HG03280 (cell line): ENCODE data around the gene NEURL4.

Source experiments
- ATAC-seq: cut with Tn5 transposase; IDR thresholded peaks from one replicate; pipeline ENCODE4 v1.9.1; 2021; ENCODE audit warnings: mild to moderate bottlenecking, moderate library complexity; ENCODE audit not compliant: unreplicated experiment

NEURL4 gene

DNA sequence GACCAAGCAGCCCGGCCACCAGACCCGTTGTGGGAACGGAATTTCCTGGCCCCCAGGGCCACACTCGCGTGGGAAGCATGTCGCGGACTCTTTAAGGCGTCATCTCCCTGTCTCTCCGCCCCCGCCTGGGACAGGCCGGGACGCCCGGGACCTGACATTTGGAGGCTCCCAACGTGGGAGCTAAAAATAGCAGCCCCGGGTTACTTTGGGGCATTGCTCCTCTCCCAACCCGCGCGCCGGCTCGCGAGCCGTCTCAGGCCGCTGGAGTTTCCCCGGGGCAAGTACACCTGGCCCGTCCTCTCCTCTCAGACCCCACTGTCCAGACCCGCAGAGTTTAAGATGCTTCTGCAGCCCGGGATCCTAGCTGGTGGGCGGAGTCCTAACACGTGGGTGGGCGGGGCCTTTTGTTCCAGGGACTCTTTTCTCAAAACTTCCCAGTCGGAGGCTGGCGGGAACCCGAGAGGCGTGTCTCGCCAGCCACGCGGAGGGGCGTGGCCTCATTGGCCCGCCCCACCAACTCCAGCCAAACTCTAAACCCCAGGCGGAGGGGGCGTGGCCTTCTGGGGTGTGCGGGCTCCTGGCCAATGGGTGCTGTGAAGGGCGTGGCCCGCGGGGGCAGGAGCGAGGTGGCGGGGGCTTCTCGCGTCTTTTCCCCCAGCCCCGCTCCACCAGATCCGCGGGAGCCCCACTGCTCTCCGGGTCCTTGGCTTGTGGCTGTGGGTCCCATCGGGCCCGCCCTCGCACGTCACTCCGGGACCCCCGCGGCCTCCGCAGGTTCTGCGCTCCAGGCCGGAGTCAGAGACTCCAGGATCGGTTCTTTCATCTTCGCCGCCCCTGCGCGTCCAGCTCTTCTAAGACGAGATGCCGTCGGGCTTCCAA is 47.8 kb downstream of the NEURL4 start, which contains the start of gene SLC2A4:
Gene SLC2A4, plus strand, starts transcription at position 645 of the 879 bp plus-strand sequence. Its CDS starts 217 bp downstream, at position 862.
- ATAC-seq, result peak; percentile 58

DNA sequence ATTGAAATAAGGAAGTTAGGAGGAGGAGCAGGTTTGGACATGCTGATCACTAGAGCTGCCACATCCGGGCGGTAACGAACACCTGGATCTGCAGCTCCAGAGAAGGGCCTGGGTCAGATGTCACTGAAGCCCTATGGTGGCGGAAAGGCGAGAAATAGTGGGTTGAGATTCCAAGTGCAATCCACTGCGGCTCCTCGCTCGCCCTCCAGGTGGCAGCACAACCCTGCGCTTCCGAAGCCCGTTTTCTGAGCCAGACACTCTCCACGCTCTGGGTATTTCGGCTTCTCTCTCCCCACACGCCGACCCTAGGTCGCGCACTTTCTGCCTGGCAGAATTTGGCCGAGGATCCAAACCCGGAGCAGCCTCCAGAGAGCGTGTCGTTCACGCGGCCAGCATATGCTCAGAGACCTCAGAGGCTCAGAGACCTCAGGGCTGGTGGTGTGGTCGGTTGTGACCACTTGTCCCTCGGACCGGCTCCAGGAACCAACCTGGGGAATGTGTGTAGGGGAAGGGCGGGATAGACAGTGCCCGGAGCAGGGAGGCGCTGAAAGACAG is 48.5 kb downstream of the NEURL4 start:
- ATAC-seq, result no peak

DNA sequence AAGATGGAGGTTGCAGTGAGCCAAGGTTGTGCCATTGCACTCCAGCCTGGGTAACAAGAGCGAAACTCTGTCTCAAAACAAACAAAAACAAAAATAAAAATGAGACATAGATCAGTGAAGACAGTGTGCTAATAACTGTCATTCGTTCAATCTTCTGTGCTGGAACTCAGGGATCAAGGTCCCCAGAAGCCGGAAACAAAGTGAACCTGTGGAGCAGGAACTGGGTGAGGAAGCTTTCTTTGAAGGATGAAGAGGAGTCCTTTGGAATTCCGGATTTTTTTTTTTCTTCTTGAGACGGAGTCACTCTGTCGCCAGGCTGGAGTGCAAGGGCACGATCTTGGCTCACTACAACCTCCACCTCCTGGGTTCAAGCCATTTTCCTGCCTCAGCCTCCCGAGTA is 49.7 kb downstream of the NEURL4 start:
- ATAC-seq, result no peak

DNA sequence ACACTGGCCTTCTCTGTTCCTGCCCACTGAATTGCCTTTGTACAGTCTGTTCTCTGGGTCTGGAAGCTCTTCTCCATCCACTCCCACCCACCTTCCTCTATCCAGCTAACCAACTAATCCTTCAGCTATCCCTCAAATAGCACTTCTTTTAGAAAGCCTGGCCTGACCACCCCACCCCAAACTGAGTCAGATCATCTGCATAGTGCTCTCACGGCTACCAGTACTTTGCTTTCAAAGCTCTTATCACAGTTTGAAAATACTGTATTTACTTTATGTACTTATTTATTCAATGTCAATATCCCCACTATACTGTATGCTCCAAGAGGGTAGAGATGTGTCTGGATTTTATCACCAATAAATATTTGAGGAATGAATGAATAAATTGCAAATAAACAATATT is 62.4 kb downstream of the NEURL4 start:
- ATAC-seq, result no peak
